Gastroesophageal sphincter (tissue), 3 donors: Measurements from ENCODE around the gene WFIKKN2.

Experiments
- POLR2A ChIP-seq, 2 donors: fragments of 450-650 bp; IDR thresholded peaks; one replicate each; pipeline ENCODE4 v1.6.1; 2017; ENCODE audit warnings: antibody characterized with exemption in 2 of 2, mild to moderate bottlenecking in 2 of 2, moderate library complexity in 1 of 2
- POLR2AphosphoS5 ChIP-seq: sonication (generic); formaldehyde crosslinking; IDR thresholded peaks from one replicate; pipeline ENCODE4 v1.6.1; 2017; ENCODE audit warnings: antibody characterized with exemption
- TF ChIP-seq, protein P1 (sequence below), 4 experiments: fragments of 200-600 bp in 2 of 4; fragments of 450-650 bp in 2 of 4; sonication (generic) in 1 of 4; IDR thresholded peaks; one replicate each; pipeline ENCODE4 v1.5.1; 2017 to 2019; ENCODE audit warnings: antibody characterized with exemption in 4 of 4, mild to moderate bottlenecking in 2 of 4, moderate library complexity in 2 of 4

DNA sequence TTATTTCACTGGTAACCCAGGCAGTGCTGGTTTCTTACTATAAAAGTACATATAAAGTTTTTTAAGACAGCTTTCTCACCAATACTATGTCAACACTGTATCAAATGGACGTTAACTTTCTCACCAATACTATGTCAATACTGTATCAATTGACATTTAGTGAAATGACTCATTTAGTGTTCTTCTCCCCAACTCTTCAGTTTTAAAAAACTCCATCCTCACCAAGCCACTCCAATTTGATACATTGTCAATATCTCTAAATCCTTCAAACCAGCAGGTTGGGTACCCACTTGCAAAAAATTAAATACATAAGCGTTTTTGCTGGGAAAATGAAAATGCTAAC, 25.9 kb downstream of the WFIKKN2 start:
- TF ChIP-seq, protein P1, sequence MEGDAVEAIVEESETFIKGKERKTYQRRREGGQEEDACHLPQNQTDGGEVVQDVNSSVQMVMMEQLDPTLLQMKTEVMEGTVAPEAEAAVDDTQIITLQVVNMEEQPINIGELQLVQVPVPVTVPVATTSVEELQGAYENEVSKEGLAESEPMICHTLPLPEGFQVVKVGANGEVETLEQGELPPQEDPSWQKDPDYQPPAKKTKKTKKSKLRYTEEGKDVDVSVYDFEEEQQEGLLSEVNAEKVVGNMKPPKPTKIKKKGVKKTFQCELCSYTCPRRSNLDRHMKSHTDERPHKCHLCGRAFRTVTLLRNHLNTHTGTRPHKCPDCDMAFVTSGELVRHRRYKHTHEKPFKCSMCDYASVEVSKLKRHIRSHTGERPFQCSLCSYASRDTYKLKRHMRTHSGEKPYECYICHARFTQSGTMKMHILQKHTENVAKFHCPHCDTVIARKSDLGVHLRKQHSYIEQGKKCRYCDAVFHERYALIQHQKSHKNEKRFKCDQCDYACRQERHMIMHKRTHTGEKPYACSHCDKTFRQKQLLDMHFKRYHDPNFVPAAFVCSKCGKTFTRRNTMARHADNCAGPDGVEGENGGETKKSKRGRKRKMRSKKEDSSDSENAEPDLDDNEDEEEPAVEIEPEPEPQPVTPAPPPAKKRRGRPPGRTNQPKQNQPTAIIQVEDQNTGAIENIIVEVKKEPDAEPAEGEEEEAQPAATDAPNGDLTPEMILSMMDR (IDR thresholded peaks at IDR 0.05), result no peak
- no peak for TF ChIP-seq POLR2AphosphoS5
- no peak for TF ChIP-seq POLR2A (IDR thresholded peaks at IDR 0.05)
